GM21737 (cell line): ENCODE data around the gene PSG1.
"Not testable (repeated sequence)": the region's sequence is repeated elsewhere in the genome, so short reads cannot be mapped to it uniquely, and the experiment has no call there.

Experiments used
- ATAC-seq: cut with Tn5 transposase; IDR thresholded peaks from one replicate; pipeline ENCODE4 v1.9.1; 2021; ENCODE audit warnings: mild to moderate bottlenecking, moderate library complexity; ENCODE audit not compliant: unreplicated experiment

Gene PSG1

GRCh38 chr19:42882010-42882409 lies 2.5 kb upstream of the PSG1 start:
- ATAC-seq = not testable (repeated sequence)

GRCh38 chr19:42881279-42881678 lies 1.8 kb upstream of the PSG1 start:
- not testable (repeated sequence) for ATAC-seq

- ATAC-seq = not testable (repeated sequence)
Observed at GRCh38 chr19:42880621-42881020, 1.1 kb upstream of the PSG1 start.

- not testable (repeated sequence) for ATAC-seq
Observed at GRCh38 chr19:42876596-42876995, 2.9 kb downstream of the PSG1 start.

GRCh38 chr19:42875881-42876280 lies 3.6 kb downstream of the PSG1 start:
- not testable (repeated sequence) for ATAC-seq

GRCh38 chr19:42874901-42875813 lies 4.4 kb downstream of the PSG1 start:
- ATAC-seq = not testable (repeated sequence)

GRCh38 chr19:42874136-42874535 lies 5.4 kb downstream of the PSG1 start:
- ATAC-seq = not testable (repeated sequence)

GRCh38 chr19:42872608-42873007 lies 6.9 kb downstream of the PSG1 start:
- no peak for ATAC-seq

- ATAC-seq = no peak
Observed at GRCh38 chr19:42857544-42857867, 22.0 kb downstream of the PSG1 start.

- ATAC-seq = not testable (repeated sequence)
Observed at GRCh38 chr19:42856866-42857543, 22.5 kb downstream of the PSG1 start.

GRCh38 chr19:42854745-42855144 lies 24.8 kb downstream of the PSG1 start:
- not testable (repeated sequence) for ATAC-seq

- ATAC-seq = not testable (repeated sequence)
Observed at GRCh38 chr19:42853231-42853630, 26.3 kb downstream of the PSG1 start.

GRCh38 chr19:42852821-42853220 lies 26.7 kb downstream of the PSG1 start:
- not testable (repeated sequence) for ATAC-seq

GRCh38 chr19:42851718-42852280 lies 27.7 kb downstream of the PSG1 start:
- not testable (repeated sequence) for ATAC-seq

GRCh38 chr19:42850981-42851717 lies 28.4 kb downstream of the PSG1 start:
- no peak for ATAC-seq

GRCh38 chr19:42846597-42846996 lies 32.9 kb downstream of the PSG1 start:
- ATAC-seq = no peak

- ATAC-seq = not testable (repeated sequence)
Observed at GRCh38 chr19:42843631-42844030, 35.9 kb downstream of the PSG1 start.

GRCh38 chr19:42832746-42833442 lies 46.6 kb downstream of the PSG1 start:
- not testable (repeated sequence) for ATAC-seq

- ATAC-seq = not testable (repeated sequence)
Observed at GRCh38 chr19:42832023-42832680, 47.4 kb downstream of the PSG1 start.
